Measurements from ENCODE around the gene OPCML.

The OPCML gene

GRCh38 chr11:132714859-132715440 lies 817.4 kb downstream of the OPCML start:
- TF ChIP-seq CTCF (IDR thresholded peaks at IDR 0.05; ENCODE audit: low read depth, low read length, missing control alignments), result no peak
- H3K27ac ChIP-seq, result no peak overlapping the region
- DNase-seq, result peak; percentile 43
- in situ Hi-C loops (cut with HindIII; ENCODE audit: low pct_ligation_motif_present, low sequenced_read_pairs), result no loop called here
- H3K27me3 ChIP-seq (replicated peaks), result no peaks in the 10 kb centered on the region
- H3K4me3 ChIP-seq (ENCODE audit: low read depth, low read length), result no peak overlapping the region
- no peaks in the 10 kb centered on the region for H3K36me3 ChIP-seq (replicated peaks)

DNA sequence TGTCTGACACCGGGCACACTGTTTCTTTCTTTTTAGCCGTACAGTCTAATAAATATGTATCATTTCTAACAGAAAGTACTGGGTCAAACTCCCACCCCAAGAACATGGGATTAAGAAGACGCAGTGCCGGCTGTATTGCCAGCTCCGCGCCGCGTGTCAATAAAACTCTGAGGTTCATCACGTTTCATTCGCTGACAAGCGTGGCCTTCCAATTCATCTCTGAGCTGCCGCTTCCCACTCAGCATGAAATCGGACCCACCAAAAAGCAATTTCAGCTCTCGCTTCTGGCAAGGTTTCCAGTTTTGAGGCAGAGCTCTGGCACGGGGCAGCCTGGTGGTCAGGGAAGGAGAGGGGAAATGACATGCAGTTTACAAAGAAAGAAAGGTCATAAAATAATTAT lies 819.8 kb downstream of the OPCML start:
- no peaks in the 10 kb centered on the region for H3K27me3 ChIP-seq (replicated peaks)
- in situ Hi-C loops (cut with HindIII; ENCODE audit: low pct_ligation_motif_present, low sequenced_read_pairs), result no loop called here
- H3K36me3 ChIP-seq (replicated peaks), result no peaks in the 10 kb centered on the region
- H3K27ac ChIP-seq, result no peak overlapping the region
- TF ChIP-seq CTCF (IDR thresholded peaks at IDR 0.05; ENCODE audit: low read depth, low read length, missing control alignments), result peak; percentile 14
- H3K4me3 ChIP-seq (ENCODE audit: low read depth, low read length), result peak overlapping the region; percentile 18
- DNase-seq, result no peak

DNA sequence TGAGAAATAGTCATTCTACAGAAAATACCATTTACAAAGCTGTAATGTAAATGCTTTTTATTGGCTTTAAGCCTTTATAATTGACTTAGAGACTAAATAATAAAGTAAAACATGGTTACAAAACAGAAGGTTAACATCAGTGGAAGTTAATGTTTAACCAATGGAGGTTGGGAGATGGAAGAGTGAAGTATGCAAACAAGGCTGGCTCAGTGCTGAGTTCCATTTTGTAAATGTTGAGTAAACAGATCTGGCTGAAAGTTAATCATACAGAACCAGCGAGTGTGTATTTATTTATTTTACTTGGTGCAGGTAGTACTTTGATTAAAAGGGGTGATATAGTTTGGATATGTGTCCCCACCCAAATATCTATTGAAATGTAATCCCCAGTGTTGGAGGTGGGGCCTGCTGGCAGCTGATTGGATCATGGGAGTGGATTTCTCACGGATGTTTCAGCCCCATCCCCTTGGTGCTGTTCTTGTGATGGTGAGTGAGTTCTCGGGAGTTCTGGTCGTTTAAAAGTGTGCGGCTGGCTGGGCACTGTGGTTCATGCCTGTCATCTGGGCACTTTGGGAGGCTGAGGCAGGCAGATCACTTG lies 827.4 kb downstream of the OPCML start:
- no peak for TF ChIP-seq CTCF (IDR thresholded peaks at IDR 0.05; ENCODE audit: low read depth, low read length, missing control alignments)
- DNase-seq, result no peak
- in situ Hi-C loops (cut with HindIII; ENCODE audit: low pct_ligation_motif_present, low sequenced_read_pairs), result no loop called here

GRCh38 chr11:132692891-132693290 lies 839.4 kb downstream of the OPCML start:
- Histone ChIP-seq H3K27ac (no peak overlapping the region), H3K4me3 (ENCODE audit: low read depth, low read length) (no peak overlapping the region), H3K27me3 (replicated peaks) (no peaks in the 10 kb centered on the region), H3K36me3 (replicated peaks) (no peaks in the 10 kb centered on the region)
- no peak for TF ChIP-seq CTCF (IDR thresholded peaks at IDR 0.05; ENCODE audit: low read depth, low read length, missing control alignments)
- in situ Hi-C loops (cut with HindIII; ENCODE audit: low pct_ligation_motif_present, low sequenced_read_pairs), result no loop called here
- no peak for DNase-seq

More for the DNA sequence above, 827.4 kb downstream of the OPCML start:
- Histone ChIP-seq H3K4me3 (ENCODE audit: low read depth, low read length) (no peak overlapping the region), H3K27me3 (replicated peaks) (no peaks in the 10 kb centered on the region), H3K27ac (no peak overlapping the region), H3K36me3 (replicated peaks) (no peaks in the 10 kb centered on the region)

DNA sequence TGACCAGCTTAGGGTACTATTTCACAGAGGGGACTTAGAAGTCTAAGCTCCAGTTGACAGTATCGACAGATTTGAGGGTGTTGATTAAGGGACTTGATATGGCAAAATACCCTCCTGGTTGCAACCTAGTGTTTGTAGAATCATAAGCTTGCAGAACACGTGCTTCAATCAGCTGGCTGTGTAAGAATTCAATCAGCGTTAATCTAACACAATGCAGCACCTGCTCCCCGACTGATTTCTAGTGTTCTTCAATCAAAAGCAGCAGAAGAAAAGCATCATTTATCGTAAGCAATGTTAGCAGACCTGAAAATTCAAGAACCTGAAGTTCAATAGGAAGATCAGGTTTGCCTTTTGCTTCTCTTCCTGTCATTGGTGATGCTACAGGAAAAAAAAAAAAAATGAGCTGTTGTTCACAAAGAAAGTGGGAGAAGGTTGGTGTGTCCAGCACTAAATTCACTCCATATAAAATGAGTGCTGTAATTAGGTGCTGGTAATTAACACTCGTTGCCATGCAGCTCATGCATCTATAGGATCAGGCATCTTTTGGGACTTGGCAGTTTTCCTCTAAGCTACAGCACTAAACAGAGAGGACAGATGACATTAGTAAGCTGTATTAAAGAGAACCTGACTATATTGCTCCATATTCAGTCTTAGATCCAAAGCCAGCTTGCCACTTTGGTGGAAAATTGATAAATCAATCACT lies 840.3 kb downstream of the OPCML start:
- TF ChIP-seq CTCF (IDR thresholded peaks at IDR 0.05; ENCODE audit: low read depth, low read length, missing control alignments), result no peak
- Histone ChIP-seq H3K27me3 (replicated peaks) (no peaks in the 10 kb centered on the region), H3K4me3 (ENCODE audit: low read depth, low read length) (no peak overlapping the region), H3K27ac (no peak overlapping the region), H3K36me3 (replicated peaks) (no peaks in the 10 kb centered on the region)
- in situ Hi-C loops (cut with HindIII; ENCODE audit: low pct_ligation_motif_present, low sequenced_read_pairs), result no loop called here
- DNase-seq, result no peak
